H9 (cell line): ENCODE data around the gene BTBD1. TPM values are rescaled to one million over a fixed set of nuclear protein-coding genes. Genes with fewer than 3 reads are reported as not detected.

Experiments used
- DNase-seq: peaks from one replicate; pipeline ENCODE4 v3.0.0-alpha.2; 2017
- H2AFZ ChIP-seq: one replicate; pipeline ENCODE4 v1.6.1; 2013; ENCODE audit warnings: mild to moderate bottlenecking, low read length, control low read depth, moderate library complexity
- H2AK5ac ChIP-seq: 2 replicates; pipeline ENCODE4 v1.6.1; 2013; ENCODE audit warnings: low read length, control low read depth, mixed read lengths; ENCODE audit not compliant: insufficient read length
- H2BK120ac ChIP-seq: one replicate; pipeline ENCODE4 v1.6.1; 2013; ENCODE audit warnings: low read depth, mild to moderate bottlenecking, low read length, control low read depth, inconsistent platforms; ENCODE audit not compliant: poor library complexity, severe bottlenecking
- H2BK12ac ChIP-seq: 2 replicates; pipeline ENCODE4 v1.6.1; 2013; ENCODE audit warnings: low read length, control low read depth, mixed read lengths, low read depth; ENCODE audit not compliant: insufficient read length
- H2BK15ac ChIP-seq: 2 replicates; pipeline ENCODE4 v1.6.1; 2013; ENCODE audit warnings: low read depth, low read length, control low read depth
- H2BK20ac ChIP-seq: one replicate; pipeline ENCODE4 v1.6.1; 2013; ENCODE audit warnings: low read depth, mild to moderate bottlenecking, low read length, control low read depth, inconsistent platforms; ENCODE audit not compliant: poor library complexity, severe bottlenecking
- H2BK5ac ChIP-seq: 2 replicates; pipeline ENCODE4 v1.6.1; 2013; ENCODE audit warnings: low read length, control low read depth, mixed read lengths; ENCODE audit not compliant: insufficient read length
- H3K14ac ChIP-seq: 2 replicates; pipeline ENCODE4 v1.6.1; 2013; ENCODE audit warnings: low read length, control low read depth; ENCODE audit not compliant: insufficient read depth
- H3K18ac ChIP-seq: 2 replicates; pipeline ENCODE4 v1.6.1; 2013; ENCODE audit warnings: low read depth, mild to moderate bottlenecking, mixed read lengths, low read length, control low read depth; ENCODE audit not compliant: insufficient read length
- H3K23ac ChIP-seq: 2 replicates; pipeline ENCODE4 v1.6.1; 2013; ENCODE audit warnings: low read length, control low read depth, mixed read lengths, low read depth; ENCODE audit not compliant: insufficient read length
- H3K23me2 ChIP-seq: 2 replicates; pipeline ENCODE4 v1.6.1; 2013; ENCODE audit warnings: low read depth, mild to moderate bottlenecking, mixed read lengths, low read length, control low read depth; ENCODE audit not compliant: insufficient read length, poor library complexity, severe bottlenecking
- H3K27ac ChIP-seq: 2 replicates; pipeline ENCODE4 v1.5.1; 2013; ENCODE audit warnings: low read length, control low read depth, mixed read lengths, low read depth; ENCODE audit not compliant: insufficient read length
- H3K27me3 ChIP-seq: 2 replicates; pipeline ENCODE4 v1.6.1; 2013; ENCODE audit warnings: low read length, control low read depth, inconsistent platforms; ENCODE audit not compliant: insufficient read depth
- H3K4ac ChIP-seq: 2 replicates; pipeline ENCODE4 v1.6.1; 2013; ENCODE audit warnings: low read depth, mild to moderate bottlenecking, control low read depth, inconsistent platforms, low read length, moderate library complexity
- H3K4me1 ChIP-seq: 2 replicates; pipeline ENCODE4 v1.6.1; 2013; ENCODE audit warnings: low read length, control low read depth, inconsistent platforms; ENCODE audit not compliant: insufficient read depth
- H3K4me2 ChIP-seq: 2 replicates; pipeline ENCODE4 v1.6.1; 2013; ENCODE audit warnings: low read length, control low read depth, mixed read lengths; ENCODE audit not compliant: insufficient read length, insufficient read depth
- H3K56ac ChIP-seq: 2 replicates; pipeline ENCODE4 v1.6.1; 2013; ENCODE audit warnings: low read depth, mild to moderate bottlenecking, mixed read lengths, low read length, control low read depth; ENCODE audit not compliant: insufficient read length
- H3K79me1 ChIP-seq: 2 replicates; pipeline ENCODE4 v1.6.1; 2013; ENCODE audit warnings: low read depth, mild to moderate bottlenecking, moderate library complexity, low read length, control low read depth, inconsistent platforms; ENCODE audit not compliant: insufficient read depth, poor library complexity, severe bottlenecking
- H3K79me2 ChIP-seq: 2 replicates; pipeline ENCODE4 v1.6.1; 2013; ENCODE audit warnings: low read length, control low read depth, inconsistent platforms; ENCODE audit not compliant: insufficient read depth
- H3K9ac ChIP-seq: 2 replicates; pipeline ENCODE4 v1.6.1; 2013; ENCODE audit warnings: low read length, control low read depth, mixed read lengths; ENCODE audit not compliant: insufficient read length; ENCODE audit errors: extremely low read depth
- H3K9me3 ChIP-seq: one replicate; pipeline ENCODE4 v1.6.1; 2013; ENCODE audit warnings: low read depth, low read length, inconsistent platforms; ENCODE audit not compliant: control insufficient read depth
- H3T11ph ChIP-seq: one replicate; pipeline ENCODE4 v1.6.1; 2013; ENCODE audit warnings: mild to moderate bottlenecking, low read length, control low read depth, inconsistent platforms
- H4K20me1 ChIP-seq: one replicate; pipeline ENCODE4 v1.6.1; 2013; ENCODE audit not compliant: control insufficient read depth, insufficient read length, insufficient read depth
- H4K5ac ChIP-seq: 2 replicates; pipeline ENCODE4 v1.6.1; 2013; ENCODE audit warnings: low read depth, mild to moderate bottlenecking, mixed read lengths, low read length, control low read depth; ENCODE audit not compliant: insufficient read length
- H4K8ac ChIP-seq: replicated peaks from 2 replicates; pipeline ENCODE4 v1.6.1; 2013; ENCODE audit warnings: low read length, control low read depth, mixed read lengths, low read depth; ENCODE audit not compliant: insufficient read length
- H4K91ac ChIP-seq: 2 replicates; pipeline ENCODE4 v1.6.1; 2013; ENCODE audit warnings: low read depth, mild to moderate bottlenecking, moderate library complexity, mixed read lengths, low read length, control low read depth; ENCODE audit not compliant: insufficient read length
- H3K27ac Mint-ChIP-seq, 3 experiments: 2 replicates in 2 of 3; 3 replicates in 1 of 3; pipeline ENCODE4 v1.8.0; 2020 to 2021; ENCODE audit warnings: mixed read lengths in 3 of 3, mild to moderate bottlenecking in 1 of 3, moderate library complexity in 1 of 3
- H3K27me3 Mint-ChIP-seq: 2 replicates; pipeline ENCODE4 v1.8.0; 2021; ENCODE audit warnings: low read depth, mild to moderate bottlenecking, moderate library complexity, mixed read lengths
- H3K36me3 Mint-ChIP-seq, 3 experiments: 2 replicates in 2 of 3; 3 replicates in 1 of 3; pipeline ENCODE4 v1.8.0; 2020 to 2021; ENCODE audit warnings: low read depth in 3 of 3, mixed read lengths in 3 of 3; ENCODE audit not compliant: insufficient read depth in 1 of 3
- H3K4me1 Mint-ChIP-seq, 2 experiments: 2 replicates each; pipeline ENCODE4 v1.8.0; 2020; ENCODE audit warnings: mixed read lengths in 2 of 2
- H3K4me3 Mint-ChIP-seq, 2 experiments: 2 replicates in 1 of 2; 3 replicates in 1 of 2; pipeline ENCODE4 v1.8.0; 2020 to 2021; ENCODE audit warnings: mild to moderate bottlenecking in 2 of 2, mixed read lengths in 2 of 2, moderate library complexity in 1 of 2
- H3K9me3 Mint-ChIP-seq, 2 experiments: 2 replicates in 1 of 2; 3 replicates in 1 of 2; pipeline ENCODE4 v1.8.0; 2020; ENCODE audit warnings: mild to moderate bottlenecking in 2 of 2, mixed read lengths in 2 of 2, moderate library complexity in 1 of 2
- CTCF ChIP-seq: fragments of 200-600 bp; sonication (generic); conservative IDR thresholded peaks from 3 replicates; pipeline ENCODE4 v1.8.0; 2021; ENCODE audit warnings: antibody characterized with exemption, mild to moderate bottlenecking
- total RNA-seq: library from RNA; stranded (reverse); gene quantifications from 2 replicates; pipeline ENCODE4 v1.2.1, GENCODE V29; 2021

Gene BTBD1
- total RNA-seq, 1 experiment from 2014 or later, result 43.3 TPM

- H3K4ac ChIP-seq, result no peak overlapping the region
- no peak overlapping the region for H3K14ac ChIP-seq
- no peaks in the 10 kb centered on the region for H3K9me3 ChIP-seq
- no peak overlapping the region for H4K91ac ChIP-seq
- Mint-ChIP-seq H3K36me3 (no peaks in the 10 kb centered on the region), H3K9me3 (no peaks in the 10 kb centered on the region), H3K27ac (no peak overlapping the region), H3K27me3 (peaks cover 38% of the 10 kb centered on the region), H3K4me1 (peaks cover 4 to 7% of the 10 kb centered on the region in 2 experiments; a peak in 2 of 4 replicates), H3K4me3 (no peak overlapping the region)
- no peak overlapping the region for H2BK120ac ChIP-seq
- H3K9ac ChIP-seq, result no peak overlapping the region
- H4K20me1 ChIP-seq, result no peaks in the 10 kb centered on the region
- H2AFZ ChIP-seq, result no peak overlapping the region
- H2BK12ac ChIP-seq, result no peak overlapping the region
- no peak for TF ChIP-seq CTCF
- H3K56ac ChIP-seq, result no peak overlapping the region
- H3K79me1 ChIP-seq, result no peaks in the 10 kb centered on the region
- H2BK20ac ChIP-seq, result no peak overlapping the region
- H3K4me1 ChIP-seq, result no peaks in the 10 kb centered on the region
- no peak overlapping the region for H3K27ac ChIP-seq
- no peak overlapping the region for H3T11ph ChIP-seq
- H4K5ac ChIP-seq, result no peak overlapping the region
- no peak overlapping the region for H3K18ac ChIP-seq
- H3K23me2 ChIP-seq, result no peaks in the 10 kb centered on the region
- no peak for DNase-seq
- no peak overlapping the region for H3K4me2 ChIP-seq
- no peaks in the 10 kb centered on the region for H3K27me3 ChIP-seq
- no peak overlapping the region for H2BK5ac ChIP-seq
- no peaks in the 10 kb centered on the region for H3K79me2 ChIP-seq
- no peak overlapping the region for H3K23ac ChIP-seq
- no peak overlapping the region for H4K8ac ChIP-seq
- no peak overlapping the region for H2AK5ac ChIP-seq
- no peak overlapping the region for H2BK15ac ChIP-seq
Observed at GRCh38 chr15:83098079-83098478, 31.0 kb upstream of the BTBD1 start.
